SKM-1 (cell line): ENCODE data around the gene ZYG11A.

Experiments used
- DNase-seq: peaks from one replicate; lab custom pipeline; 2025; ENCODE audit not compliant: unreplicated experiment; lab: John Stamatoyannopoulos, UW

The ZYG11A gene

GRCh38 chr1:52876843-52877242, 34.3 kb downstream of the ZYG11A start:
- DNase-seq: no peak

- no peak for DNase-seq
These were observed 35.0 kb downstream of the ZYG11A start for GRCh38 chr1:52877554-52877953.

DNA sequence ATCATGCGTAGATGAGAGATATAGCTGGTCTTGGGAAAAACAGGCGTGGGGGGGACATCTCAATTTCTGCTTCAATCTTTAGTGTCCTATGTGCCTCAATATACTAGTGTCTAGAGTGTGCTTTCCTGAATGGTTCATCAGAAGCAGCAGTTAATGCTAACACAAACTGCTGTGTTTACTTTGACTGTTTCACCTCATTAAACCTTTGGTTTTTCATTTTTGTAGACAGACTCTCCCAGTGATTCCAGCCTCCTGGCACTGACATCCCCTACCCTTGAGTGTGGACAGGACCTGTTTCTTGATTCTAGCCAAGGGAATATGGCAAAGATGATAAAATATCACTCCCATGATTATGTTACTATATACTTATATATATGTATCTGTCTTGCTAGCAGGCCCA, 37.6 kb downstream of the ZYG11A start:
- no peak for DNase-seq

- no peak for DNase-seq
These were observed 44.9 kb downstream of the ZYG11A start for GRCh38 chr1:52887483-52887882.

DNA sequence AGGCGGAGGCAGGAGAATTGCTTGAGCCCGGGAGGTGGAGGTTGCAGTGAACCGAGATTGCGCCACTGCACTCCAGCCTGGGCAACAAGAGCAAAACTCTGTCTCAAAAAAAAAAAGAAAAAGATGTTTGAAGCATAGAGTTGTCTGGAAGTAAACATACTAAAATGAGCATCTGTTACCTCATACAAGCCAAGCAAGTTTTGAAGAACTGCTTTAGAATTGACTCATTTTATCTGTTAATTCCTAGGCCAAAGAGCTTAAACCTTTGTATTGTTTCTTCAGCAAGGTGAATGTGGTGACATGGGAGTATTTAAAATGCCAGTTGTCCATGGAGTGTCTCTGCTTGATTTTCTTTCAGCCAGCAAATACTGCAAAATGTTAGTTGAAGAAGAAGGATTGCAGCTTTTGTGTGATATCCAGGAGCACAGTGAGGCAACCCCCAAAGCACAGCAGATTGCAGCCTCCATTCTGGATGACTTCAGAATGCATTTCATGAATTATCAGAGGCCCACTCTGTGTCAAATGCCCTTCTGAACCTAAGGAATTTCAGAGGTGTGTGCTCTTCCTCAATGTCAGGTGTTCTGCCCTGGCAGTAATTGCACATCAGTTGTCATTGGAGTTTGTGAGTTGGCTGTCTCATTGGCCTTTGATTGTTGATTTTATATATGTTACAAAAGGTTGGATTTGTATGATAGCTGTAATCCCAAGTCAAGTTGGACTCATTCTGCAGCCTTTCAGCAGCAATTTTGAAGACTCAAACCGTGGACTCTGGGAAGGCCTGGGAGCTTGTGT, 50.1 kb downstream of the ZYG11A start:
- no peak for DNase-seq

- DNase-seq: no peak
These were observed 56.9 kb downstream of the ZYG11A start for GRCh38 chr1:52899445-52899894.

- DNase-seq: no peak
These were observed 57.8 kb downstream of the ZYG11A start for GRCh38 chr1:52900402-52900801.

DNA sequence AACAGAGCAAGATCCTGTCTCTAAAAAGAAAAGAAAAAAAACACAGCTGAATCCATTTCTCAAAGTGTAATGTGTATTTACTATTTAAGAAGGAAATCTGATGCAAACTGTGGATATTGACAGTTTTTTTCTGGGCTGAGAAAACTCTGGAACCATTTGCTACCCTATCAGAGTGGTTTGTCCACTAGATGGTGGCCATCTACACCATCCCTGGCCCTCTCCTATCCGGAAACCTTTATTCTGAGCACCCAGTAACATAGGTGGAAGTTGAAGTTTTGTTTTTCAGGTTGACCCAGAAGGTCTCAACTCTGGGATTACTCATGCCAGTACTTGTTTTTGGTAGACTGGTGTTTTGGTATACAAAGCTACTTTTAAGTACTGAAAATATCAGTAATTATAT, 58.8 kb downstream of the ZYG11A start:
- no peak for DNase-seq

DNA sequence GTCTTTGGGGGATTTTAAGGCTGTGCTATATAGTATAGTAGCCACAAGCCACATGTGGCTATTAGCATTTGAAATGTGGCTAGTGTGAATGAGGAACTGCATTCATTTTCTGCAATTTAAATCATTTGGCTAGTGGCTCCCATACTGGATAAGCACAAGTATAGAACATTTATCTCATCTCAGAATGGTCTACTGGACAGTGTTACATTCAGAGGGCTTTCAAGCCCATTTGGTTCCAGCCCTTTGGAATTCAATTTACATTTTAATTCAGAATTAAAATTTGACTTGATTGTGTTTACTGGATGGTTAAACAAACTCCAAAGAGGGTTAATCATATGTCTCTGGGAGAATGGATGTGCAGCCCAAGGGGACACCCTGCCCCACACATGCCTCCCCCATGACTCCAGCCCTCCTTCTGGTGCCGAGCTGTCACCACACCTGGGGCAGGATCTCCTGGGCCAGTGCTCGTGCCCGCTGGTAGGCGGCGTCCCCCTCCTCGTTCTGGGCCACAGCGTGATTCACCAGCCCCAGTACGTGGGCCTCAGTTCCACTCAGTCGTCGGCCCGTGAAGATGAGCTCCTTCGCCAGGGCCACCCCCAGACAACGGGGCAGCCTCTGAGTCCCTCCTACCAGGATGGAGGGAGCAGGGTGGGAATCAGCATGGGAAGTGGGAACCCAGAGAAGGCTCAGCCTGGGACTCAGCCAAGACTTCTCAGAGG, 61.8 kb downstream of the ZYG11A start:
- no peak for DNase-seq

DNA sequence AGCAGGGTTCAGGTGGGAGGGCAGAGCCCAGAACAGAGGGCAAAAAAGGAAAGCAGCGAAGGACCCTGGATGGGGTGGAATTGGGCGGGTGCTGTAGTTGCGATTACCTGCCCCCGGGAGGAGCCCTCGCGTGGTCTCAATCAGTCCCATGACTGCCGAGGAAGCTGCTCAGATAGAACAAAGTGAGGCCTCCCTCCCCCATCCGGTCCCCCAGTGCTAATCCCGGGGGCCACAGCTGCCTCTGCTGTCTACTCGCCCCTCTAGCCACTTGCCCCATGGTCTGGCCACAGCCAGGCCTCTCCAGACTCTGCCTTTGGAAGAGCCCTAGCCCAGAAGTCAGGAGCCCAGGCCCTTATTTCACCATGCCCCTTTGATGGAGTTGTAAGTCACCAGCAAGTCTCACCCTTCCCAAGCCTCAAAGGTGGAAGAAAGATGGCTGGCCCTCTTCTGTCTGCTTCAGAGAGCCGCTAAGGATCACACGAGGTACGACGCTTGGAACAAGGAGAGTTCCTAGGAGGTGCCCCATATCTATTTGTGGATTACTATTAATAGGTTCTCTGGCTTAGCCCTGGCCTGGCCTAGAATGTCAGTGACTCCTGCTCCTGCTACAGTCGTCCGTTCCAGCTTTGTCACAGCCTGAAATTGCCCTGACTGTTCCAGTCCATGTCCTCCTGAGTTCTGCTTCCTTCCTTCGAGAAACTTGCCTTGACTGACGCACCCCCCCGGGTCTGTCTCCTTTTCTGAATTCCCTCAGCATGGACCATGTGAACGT, 62.6 kb downstream of the ZYG11A start:
- DNase-seq: no peak

GRCh38 chr1:52906135-52906603, 63.6 kb downstream of the ZYG11A start:
- DNase-seq: no peak

GRCh38 chr1:52907068-52907811, 64.7 kb downstream of the ZYG11A start:
- no peak for DNase-seq

DNA sequence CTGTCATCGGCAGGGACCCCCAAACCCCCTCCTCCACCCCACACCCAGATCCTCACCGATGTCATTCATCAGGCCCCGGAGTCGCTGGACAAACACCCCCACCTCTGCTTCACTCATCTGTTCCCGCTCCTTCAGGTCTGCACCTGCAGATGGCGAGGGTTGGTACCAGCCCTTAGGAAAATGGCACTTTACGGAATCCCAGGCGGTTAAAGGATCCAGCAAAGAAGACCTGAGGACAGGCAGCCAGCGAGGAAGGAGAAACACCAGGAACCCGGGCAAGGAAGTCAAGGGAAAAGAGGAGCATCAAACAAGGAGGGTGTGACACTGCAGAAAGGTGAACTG, 65.2 kb downstream of the ZYG11A start:
- no peak for DNase-seq

GRCh38 chr1:52911541-52911940, 69.0 kb downstream of the ZYG11A start:
- no peak for DNase-seq

GRCh38 chr1:52913014-52913413, 70.5 kb downstream of the ZYG11A start:
- no peak for DNase-seq

- no peak for DNase-seq
These were observed 71.0 kb downstream of the ZYG11A start for GRCh38 chr1:52913537-52913936.

DNA sequence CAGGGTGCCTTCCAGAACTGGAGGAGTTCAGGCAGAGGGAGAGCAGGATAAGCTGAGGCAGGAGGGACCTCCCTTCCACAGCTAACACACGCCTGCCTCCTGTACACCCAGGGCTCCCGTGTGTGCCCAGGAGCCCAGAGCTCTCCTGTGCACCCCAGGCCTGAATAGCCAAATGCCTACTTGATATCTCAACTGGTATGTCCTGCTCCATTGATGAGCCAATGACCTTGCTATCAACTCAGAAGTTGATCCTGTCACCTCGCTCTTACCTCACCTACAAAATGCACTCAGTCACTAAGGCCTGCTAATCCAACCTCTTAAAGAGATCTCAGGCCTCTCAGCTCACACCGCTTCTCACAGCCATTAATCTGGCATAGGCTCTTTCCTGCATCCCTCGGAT, 71.9 kb downstream of the ZYG11A start:
- DNase-seq: no peak

DNA sequence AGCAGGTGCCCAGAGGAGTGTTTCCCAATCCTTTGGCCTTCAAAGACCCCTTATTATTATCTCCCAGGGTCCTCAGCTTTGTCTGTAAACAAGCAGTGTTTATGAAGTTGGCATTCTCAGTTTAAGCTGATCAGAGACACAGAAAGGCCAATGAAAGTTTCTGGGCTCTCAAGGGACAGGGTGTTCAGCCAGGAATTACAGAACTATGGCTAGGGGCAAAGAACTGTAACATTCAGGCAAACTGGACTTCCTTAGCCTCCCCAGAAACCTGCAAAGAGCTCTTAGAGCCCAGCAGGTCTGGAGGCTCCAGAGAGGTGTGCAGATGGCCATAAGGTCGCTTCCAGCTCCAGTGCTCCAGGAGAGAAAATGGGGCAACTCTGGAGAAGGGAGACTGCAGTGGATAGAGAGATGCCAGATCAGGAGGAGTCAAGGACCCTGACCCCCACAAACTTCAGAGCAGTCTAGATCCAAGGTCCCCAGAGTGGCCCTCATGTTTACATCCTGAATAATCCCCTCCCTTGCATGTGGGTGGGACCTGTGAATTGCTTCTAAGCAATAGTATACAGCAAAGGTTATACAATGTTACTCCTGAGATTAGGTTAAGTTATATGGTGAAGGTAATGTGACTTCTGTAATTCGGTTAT, 72.8 kb downstream of the ZYG11A start:
- DNase-seq: no peak

DNA sequence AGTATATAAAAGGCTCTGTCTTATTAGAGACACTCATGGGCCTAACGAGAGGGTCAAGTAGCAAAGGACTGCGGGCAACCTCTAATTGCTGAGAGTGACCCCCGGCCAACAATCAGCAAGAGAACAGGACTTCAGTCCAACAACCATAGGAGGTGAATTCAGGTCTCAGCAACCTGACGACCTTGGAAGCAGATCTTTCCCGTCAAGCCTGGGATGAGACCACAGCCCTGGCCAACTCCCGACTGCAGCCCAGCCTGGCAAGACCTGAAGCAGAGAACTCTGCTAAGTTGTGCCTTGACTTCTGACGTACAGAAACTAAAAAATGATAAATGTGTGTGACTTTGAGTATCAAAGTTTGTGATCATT, 73.3 kb downstream of the ZYG11A start:
- DNase-seq: no peak

DNA sequence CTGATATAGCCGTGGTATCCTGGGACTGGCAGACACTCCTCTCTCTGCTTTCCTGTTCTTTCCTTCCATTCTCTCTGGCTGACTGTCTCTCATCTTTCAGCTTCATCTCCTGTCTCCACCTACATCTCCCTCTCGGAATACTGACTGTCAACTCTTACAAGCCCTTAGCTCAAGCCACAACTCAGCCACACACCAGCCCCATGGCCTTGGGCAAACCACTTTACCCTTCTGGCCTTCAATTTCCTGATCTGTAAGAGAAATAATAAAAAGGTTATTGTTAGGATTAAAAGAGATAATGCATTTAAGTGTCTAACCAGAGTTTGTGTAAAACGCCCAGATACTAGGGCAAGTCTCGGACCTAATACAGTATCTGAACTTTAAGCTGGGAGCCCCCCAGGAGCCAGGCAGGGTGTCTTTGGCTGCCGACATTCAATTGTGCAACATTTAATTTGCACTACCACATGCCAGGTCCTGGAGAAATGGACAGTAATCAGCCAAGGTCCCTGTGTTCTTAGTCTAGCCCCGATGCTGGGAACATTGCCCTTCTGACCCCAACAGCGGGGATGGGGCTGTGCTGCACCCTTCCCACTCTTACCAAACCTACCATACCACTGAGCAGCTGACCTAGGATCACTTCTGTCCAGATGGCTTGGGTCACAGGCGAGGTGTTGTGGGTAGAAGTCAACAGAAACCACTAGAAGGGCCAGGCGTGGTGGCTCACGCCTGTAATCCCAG, 73.8 kb downstream of the ZYG11A start:
- DNase-seq: no peak
